T-helper 1 cell treated with Interleukin-12 subunit alpha and Interleukin-12 subunit beta and Interleukin-4 antibody, amounts not matched to agents 30 ng/mL and 1 ng/mL, for 36 hours (primary cell): ENCODE results near the gene CLCN7. TPM values are rescaled to one million over a fixed set of nuclear protein-coding genes. Genes with fewer than 3 reads are reported as not detected.
"Not testable (repeated sequence)": the region's sequence is repeated elsewhere in the genome, so short reads cannot be mapped to it uniquely, and the experiment has no call there.

Experiments used
- intact Hi-C: fragments of 100-400 bp; cut with micrococcal nuclease; formaldehyde crosslinking; loops from one replicate; pipeline ENCODE4 v1.15.1; 2024
- total RNA-seq: library from RNA; stranded (reverse); gene quantifications from 2 replicates; pipeline ENCODE4 v1.2.3, GENCODE V29; 2022

Gene CLCN7
- total RNA-seq, 1 donor from 2014 or later, result 81.0 TPM

- intact Hi-C loops, result no loop called here
Observed at GRCh38 chr16:1446296-1447080, 28.3 kb downstream of the CLCN7 start.

- intact Hi-C loops, result no loop called here
Observed at GRCh38 chr16:1445518-1446203, 29.2 kb downstream of the CLCN7 start.

GRCh38 chr16:1444730-1445517 is 29.9 kb downstream of the CLCN7 start:
- intact Hi-C loops, result no loop called here

GRCh38 chr16:1443980-1444729 is 30.7 kb downstream of the CLCN7 start, which contains the start of gene CCDC154:
Gene CCDC154 (minus strand): TSS chr16:1444556. CDS start chr16:1444322, 234 bp downstream.
- intact Hi-C loops, result no loop called here

- intact Hi-C loops, result no loop called here
Observed at GRCh38 chr16:1443403-1443973, 31.3 kb downstream of the CLCN7 start.

- intact Hi-C loops, result no loop called here
Observed at GRCh38 chr16:1442697-1443096, 32.1 kb downstream of the CLCN7 start.

- intact Hi-C loops, result no loop called here
Observed at GRCh38 chr16:1441391-1441829, 33.4 kb downstream of the CLCN7 start.

GRCh38 chr16:1439699-1440074 is 35.1 kb downstream of the CLCN7 start:
- intact Hi-C loops, result not testable (repeated sequence)

GRCh38 chr16:1439058-1439698 is 35.6 kb downstream of the CLCN7 start:
- intact Hi-C loops, result no loop called here

GRCh38 chr16:1438229-1439057 is 36.4 kb downstream of the CLCN7 start:
- intact Hi-C loops, result no loop called here

- intact Hi-C loops, result no loop called here
Observed at GRCh38 chr16:1437606-1438005, 37.2 kb downstream of the CLCN7 start.

GRCh38 chr16:1436731-1437355 is 38.0 kb downstream of the CLCN7 start:
- intact Hi-C loops, result no loop called here

GRCh38 chr16:1435921-1436697 is 38.7 kb downstream of the CLCN7 start:
- intact Hi-C loops, result no loop called here

- intact Hi-C loops, result no loop called here
Observed at GRCh38 chr16:1434644-1435592, 39.9 kb downstream of the CLCN7 start.

- intact Hi-C loops, result no loop called here
Observed at GRCh38 chr16:1433756-1434155, 41.1 kb downstream of the CLCN7 start.

GRCh38 chr16:1433263-1433560 is 41.6 kb downstream of the CLCN7 start:
- intact Hi-C loops, result no loop called here
